Stimulated activated CD4-positive, alpha-beta T cell treated with anti-CD3 and anti-CD28 coated beads, Interleukin-1b, Interleukin-23, amount 100 ng/mL, for 1 hour (primary cell): ENCODE data around the gene HDAC8.
"Not testable (repeated sequence)": the region's sequence is repeated elsewhere in the genome, so short reads cannot be mapped to it uniquely, and the experiment has no call there.

Source experiments
- DNase-seq, 2 donors: peaks; one replicate each; pipeline ENCODE4 v3.0.0-alpha.2; 2020; ENCODE audit warnings: low read depth in 2 of 2

The HDAC8 gene

DNA sequence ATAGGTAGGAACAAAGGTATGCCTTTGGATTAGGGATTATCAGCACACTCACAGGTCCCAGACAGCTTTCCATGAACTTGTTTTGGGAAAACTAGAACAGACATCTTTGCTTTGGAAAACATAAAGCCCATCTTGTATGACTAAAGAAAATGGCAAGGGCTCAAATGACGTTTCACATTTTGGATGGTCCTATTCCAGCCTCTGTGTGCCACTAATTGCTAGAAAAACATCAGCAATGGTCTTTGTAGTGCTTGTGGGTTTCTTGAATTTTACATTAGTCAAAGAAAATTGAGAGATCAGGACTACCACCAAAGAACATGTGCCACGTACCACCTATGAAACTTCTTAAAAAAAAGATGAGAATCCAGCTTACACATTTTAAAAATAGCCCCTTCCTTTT lies 111.4 kb downstream of the HDAC8 start:
- DNase-seq: no peak

DNA sequence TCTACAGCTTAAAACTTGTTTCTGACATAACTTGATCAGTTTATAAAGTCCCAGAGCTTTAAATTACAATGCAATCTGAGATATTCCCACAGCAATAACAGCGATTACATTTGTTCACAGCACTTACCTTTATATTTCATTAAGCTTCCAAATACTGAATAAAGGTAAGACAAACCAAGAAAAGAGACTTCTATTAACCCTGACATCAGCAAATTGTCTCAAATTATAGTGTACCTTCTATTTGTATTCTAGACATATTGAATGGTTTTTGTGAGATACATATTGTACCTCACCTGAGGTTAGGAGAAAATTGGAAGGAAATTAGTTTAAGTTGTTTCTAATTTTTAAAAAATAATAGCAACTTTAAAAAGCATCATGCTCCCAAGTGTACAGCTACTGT lies 111.9 kb downstream of the HDAC8 start:
- no peak for DNase-seq

DNA sequence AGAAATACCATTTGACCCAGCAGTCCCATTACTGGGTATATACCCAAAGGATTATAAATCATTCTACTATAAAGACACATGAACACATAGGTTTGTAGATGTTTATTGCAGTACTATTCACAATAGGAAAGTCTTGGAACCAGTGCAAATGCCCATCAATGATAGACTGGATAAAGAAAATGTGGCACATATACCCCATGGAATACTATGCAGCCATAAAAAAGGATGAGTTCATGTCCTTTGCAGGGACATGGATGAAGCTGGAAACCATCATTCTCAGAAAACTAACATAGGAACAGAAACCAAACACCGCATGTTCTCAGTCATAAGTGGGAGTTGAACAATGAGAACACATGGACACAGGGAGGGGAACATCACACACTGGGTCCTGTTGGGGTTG lies 123.6 kb downstream of the HDAC8 start:
- DNase-seq: not testable (repeated sequence)

DNA sequence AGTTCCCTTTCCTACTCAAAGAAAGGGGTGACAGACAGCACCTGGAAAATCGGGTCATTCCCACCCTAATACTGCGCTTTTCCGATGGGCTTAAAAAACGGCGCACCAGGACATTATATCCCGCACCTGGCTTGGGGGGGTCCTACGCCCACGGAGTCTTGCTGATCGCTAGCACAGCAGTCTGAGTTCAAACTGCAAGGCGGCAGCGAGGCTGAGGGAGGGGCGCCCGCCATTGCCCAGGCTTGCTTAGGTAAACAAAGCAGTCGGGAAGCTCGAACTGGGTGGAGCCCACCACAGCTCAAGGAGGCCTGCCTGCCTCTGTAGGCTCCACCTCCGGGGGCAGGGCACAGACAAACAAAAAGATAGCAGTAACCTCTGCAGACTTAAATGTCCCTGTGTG lies 131.9 kb downstream of the HDAC8 start:
- DNase-seq: not testable (repeated sequence)

DNA sequence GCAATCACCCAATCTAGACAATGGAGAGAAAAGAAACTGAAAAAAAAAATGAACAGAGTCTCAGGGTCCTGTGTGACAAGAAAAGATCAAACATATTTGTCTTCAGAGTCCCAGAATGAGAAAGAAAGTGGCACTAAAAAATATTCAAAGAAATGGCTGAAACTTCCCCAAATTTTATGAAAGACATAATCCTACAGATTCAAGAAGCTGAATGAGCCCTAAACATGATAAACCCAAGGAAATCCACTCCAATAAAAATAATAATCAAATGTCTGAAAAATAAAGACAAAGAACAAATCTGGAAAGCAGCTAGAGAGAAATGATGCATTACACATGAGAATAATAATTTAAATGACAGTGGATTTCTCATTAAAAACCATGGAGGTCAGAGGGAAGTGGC lies 136.6 kb downstream of the HDAC8 start:
- DNase-seq: no peak

DNA sequence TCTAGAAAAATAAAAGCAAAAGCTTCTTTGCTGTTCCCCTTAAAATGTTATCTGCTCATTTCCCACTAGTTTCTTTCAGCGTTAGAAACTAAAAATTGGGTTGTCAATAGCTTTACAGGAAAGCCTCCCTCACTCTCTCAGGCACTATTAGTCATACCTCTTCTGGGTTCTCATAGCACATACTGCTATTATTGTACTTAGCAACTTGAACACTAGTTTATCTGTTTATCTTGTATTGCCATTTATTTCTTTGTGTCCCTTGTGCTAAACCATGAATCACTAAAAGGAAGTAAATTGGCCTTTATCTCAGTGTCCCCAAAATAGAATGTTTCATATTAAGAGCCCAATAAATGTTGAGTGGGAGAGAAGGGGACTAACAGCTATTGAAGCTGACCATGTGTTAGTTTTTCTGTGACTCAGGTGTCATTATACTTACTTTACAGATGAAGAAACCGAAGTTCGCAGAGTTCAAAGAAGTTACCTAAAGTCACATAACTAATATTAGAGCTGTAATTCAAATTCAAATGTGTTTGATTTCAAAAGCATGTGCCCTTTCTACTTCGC lies 142.2 kb downstream of the HDAC8 start:
- no peak for DNase-seq

DNA sequence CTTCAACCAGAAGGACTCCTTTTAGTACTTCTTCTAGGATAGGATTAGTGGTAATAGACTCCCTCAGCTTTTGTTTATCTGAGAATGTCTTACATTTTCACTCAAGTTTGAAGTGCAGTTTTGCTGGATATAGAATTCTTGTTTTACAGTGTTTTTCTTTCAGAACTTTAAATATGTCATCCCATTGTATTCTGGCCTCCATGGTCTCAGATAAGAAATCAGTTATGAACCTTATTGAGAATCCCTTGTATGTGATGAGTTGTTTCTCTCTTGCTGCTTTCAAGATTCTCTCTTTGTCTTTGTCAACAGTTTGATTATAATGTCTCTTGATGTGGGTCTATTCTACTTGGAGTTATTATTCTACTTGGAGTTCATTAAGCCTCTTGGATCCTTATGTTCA lies 150.8 kb downstream of the HDAC8 start:
- no peak for DNase-seq

DNA sequence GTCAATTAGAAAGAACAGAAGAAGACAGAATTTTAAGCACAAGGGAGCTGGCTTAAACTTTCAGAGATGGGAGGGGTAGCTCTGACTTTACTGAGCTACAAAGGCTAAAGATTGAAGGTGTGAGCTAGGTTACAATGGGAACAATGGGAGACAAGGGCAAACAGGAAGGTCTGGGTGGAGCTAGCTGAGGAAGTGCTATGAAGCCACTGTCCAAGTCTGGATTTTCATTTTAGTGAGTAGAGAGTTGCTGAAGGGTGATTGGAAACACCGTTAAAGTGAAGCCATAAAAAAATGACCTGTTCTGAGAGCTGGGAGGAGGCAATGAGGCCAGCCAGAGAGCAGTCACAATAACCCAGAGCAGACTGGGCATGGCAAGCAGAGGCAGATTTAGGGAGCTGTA lies 162.7 kb downstream of the HDAC8 start:
- no peak for DNase-seq

DNA sequence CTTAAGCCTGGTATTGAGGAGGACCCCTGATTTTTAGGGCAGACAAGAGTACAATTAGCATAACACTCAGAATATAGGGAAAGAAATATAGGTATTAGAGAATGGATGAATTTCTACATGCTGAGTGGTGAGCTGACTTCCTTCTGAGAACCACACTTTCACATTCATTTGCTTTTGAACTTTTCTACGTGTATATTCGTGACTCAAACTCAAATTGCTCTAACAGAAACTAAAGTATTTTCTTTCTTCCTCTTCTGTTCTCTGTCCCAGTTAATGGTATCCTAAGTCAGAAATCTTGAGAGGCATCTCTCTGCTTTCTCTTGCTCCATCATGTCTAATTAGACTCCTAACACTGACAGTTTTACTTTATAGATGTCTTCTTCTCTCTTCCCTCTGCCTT lies 163.8 kb downstream of the HDAC8 start:
- DNase-seq: no peak

DNA sequence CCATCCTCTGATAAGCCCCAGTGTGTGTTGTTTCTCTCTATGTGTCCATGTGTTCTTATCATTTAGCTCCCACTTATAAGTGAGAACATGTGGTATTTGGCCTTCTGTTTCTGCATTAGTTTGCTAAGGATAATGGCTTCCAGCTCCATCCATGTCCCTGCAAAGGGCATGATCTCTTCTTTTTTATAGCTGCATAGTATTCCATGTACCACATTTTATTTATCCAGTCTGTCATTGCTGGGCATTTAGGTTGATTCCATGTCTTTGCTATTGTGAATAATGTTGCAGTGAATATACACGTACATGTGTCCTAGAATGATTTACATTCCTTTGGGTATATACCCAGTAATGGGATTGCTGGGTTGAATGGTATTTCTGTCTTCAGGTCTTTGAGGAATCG lies 167.5 kb downstream of the HDAC8 start:
- DNase-seq: not testable (repeated sequence)

DNA sequence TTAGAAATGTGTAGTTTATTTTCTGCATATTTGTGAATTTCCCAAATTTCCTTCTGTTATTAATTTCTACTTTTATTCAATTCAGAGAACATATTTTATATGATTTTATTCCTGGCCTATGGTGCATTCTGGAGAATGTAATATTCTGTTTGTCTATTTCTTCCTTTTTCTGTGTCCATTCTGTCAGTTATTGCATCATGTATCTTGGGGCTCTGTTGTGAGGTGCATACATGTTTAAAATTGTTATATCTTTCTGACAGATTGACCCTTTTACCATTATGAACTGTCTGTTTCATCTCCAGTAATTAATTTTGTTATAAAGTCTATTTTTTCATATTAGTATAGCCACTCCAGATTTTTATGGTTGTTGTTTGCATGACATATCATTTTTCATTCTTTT lies 170.0 kb downstream of the HDAC8 start:
- DNase-seq: no peak

DNA sequence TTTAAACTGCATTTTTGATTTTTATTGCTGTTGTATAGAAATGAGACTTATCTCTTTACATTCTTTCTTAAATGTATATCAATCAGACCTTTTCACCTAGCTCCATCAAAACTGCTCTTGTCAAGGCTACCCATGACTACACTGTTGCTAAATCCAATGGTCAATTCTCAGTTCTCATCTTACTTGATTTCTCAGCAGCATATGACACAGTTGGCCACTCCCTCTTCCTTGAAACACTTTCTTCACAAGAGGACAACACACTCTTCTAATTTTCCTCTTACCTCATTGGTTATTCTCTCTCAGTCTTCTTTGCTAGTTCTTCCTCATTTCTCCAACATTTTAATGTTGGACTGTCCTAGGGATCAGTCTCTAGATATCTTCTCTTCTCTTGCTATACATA lies 172.8 kb downstream of the HDAC8 start:
- DNase-seq: no peak

DNA sequence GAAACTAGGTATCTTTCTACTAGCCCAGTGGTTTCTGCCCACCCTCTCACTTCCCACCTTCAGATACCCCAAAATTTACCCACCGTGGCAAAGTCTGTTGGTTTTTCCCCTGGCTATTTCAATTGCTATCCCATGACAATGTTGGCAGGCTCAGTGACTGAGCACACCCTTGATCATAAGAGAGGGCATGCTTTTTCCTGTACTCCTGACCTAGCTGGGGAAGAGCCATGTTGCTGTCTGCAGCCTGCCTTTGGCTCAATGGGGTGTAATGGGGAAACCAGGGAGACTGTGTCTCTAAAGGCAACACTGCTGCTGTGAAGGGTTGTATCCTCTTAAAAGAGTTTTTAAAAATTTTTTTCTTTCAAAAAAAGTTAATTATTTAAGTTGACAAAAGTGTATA lies 176.5 kb downstream of the HDAC8 start:
- DNase-seq: no peak

DNA sequence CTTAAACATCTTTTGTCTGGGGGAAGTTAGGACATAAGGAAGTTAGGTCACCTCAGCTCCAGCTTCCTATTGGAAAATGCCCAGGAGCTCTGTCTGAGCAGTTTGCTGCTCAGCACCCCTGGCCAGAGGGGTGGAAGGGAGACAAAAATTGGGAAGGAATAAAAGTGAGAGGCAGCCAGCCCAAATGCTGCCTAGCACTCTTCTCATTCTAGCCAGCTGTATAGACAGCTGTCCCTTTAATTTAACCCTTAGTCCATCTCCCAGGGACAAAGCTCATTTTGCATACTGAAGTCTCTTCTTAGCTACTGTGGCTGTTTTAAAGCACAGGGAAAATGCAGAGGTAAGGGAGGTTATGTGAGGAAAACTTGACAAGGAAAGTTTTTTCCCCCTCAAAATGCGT lies 177.4 kb downstream of the HDAC8 start:
- DNase-seq: no peak

DNA sequence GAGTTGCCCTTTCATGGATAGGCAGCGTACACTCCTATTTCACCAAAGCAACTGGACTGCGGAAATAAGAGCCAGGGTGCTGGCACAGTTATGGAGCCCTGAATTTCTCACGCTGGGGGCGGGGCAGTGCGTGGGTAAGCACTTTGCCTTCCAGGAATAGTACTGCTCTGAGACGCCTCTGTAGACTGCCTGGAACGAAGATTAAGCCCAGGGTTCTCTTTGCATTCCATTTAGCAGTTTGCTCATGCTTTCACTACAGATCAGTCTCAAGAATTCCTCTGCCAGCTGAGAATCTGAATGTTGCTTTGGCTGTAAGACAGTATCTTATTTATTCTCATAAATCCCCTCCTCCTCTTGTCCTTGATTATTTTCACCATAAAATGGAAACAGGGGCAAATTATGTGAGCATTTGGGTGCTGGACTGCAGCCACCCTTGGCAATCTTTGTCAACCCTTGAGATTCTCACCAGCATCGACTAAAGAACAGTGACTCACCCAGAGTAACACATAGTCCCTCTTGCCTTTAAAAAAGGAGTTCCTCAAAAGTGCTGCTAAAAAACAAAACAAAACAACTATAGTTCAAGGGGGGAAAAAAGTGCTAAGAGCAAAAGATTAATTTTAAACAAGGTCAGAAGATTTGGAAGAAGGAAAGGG lies 178.0 kb downstream of the HDAC8 start:
- no peak for DNase-seq

DNA sequence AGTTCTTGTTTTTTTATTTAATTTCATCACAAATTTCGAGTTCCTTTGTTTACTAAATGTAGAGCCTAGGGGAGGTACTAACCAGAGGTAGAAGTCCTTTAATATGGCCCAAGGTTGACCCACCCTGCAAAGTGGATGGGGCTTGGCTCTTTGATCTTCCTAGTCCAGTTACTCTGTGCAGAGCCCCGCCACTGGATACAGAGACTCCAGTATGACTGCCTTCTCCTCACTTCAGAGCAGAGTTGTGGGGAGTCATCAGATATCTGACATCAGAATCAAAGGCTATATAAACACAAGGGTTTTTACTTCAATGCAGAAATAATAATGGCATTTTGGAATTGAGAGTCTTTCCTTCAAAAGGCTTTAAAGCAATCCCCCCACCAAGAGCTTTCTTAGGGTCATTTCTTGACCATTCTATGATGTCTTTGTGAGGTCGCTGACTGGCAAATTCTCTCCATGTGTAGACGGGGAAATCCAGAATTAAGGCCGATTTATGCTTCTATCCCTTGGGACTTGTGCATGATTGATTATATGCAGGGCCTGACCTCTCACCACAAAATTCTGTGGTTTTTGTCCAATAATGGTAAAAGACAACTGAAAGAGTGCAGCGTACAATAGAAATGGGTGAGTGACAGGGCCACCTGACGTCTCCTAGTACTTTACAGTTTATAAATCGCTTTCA lies 178.7 kb downstream of the HDAC8 start:
- no peak for DNase-seq

DNA sequence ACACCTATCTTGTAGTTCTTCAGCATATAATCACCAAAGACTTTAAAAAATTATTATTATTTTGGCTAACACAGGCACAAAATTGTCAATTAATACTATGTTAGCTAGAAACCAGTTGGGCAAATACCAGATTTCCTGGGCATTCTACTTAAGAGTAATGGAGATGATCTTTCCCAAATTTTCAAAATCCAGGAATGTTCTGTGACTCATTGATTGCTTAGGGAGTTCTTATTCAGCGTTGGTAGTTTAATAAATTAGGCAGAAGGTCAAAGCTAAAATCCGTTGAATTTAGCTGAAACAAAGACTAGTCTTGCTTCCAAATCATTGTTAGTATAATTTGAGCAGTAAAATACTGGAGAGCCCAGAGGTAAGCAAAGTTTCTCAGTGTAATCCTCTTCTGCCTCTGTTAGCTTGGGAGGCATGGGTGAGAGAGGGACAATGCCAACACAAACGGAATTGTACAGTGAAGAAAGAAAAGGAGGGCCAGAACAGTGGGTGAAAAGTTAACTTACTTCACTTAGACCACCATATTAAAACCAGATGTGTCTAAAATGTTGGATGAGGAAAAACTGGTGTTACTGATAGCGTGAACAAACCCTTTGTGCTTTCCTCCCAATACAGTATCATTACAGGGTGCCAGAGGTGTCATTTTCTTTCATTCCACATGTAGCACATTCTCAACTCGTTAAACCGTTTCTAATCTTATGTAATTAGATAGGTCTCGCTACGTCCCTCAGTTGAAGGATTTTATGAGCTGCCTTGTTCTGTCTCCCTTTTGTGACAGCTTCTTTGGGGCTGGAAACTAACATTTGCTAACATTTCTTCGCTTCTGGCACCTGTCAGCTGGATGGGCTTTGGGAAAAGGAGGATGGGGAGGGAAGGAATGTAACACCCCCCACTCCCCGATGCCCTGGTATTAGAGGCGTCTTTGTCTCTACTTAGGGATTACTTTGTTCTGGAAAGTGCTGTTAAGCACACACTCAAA lies 179.5 kb downstream of the HDAC8 start:
- DNase-seq: no peak

DNA sequence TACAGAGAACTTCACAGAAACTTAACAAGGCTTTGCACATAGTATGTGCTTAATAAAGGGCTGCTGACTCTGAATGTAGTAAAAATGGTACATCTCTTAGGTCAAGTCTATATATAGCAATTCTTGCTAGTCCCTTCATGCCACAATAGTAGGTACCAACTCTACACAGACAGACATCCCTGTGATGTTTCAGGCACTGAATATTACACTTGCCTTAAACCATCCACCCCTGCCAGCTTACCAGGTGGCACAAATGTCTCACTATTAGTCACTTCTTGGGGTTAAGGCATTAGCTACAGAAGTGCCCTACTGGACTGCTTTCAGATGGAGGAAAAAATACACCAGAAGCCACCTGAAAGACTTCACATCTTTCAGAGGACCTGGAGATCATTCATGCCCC lies 180.6 kb downstream of the HDAC8 start:
- DNase-seq: no peak

DNA sequence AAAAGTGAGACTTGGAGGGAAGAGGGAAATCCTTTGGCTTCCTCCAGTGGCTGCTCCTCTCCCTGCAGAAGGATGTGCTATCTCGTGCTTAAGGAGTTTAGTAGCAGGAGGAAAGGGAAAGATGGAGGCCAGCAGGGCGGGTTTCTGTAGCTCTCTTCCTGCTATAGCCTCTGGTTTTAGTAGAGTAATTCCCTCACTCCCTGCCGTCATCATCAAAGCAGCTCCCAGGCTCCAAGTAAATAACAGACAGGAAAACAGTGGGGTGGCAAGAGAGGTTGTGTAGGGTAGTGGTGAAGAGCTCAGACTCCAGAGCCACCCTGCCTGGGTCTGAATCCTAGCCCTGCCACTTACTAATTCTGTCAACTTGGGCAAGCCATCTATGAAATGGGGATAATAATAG lies 185.4 kb downstream of the HDAC8 start:
- no peak for DNase-seq

DNA sequence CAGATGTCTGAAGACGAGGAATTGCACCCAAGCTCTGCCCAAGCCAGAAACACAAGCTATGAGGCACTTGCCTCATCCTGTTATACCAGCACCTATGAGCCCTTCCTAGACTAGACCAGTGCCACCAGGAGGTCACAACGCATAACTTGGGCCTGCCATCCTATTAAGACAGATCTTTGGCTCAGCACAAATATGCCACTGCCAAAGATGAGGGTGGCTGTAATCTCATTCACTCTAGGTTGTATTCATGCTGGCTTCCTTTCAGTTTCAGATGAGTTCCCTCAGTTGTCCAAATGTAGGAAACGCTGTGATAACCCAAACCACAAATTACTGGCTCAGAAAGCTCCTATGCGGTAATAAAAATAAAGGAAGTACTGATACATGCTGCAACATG lies 190.4 kb downstream of the HDAC8 start:
- no peak for DNase-seq

DNA sequence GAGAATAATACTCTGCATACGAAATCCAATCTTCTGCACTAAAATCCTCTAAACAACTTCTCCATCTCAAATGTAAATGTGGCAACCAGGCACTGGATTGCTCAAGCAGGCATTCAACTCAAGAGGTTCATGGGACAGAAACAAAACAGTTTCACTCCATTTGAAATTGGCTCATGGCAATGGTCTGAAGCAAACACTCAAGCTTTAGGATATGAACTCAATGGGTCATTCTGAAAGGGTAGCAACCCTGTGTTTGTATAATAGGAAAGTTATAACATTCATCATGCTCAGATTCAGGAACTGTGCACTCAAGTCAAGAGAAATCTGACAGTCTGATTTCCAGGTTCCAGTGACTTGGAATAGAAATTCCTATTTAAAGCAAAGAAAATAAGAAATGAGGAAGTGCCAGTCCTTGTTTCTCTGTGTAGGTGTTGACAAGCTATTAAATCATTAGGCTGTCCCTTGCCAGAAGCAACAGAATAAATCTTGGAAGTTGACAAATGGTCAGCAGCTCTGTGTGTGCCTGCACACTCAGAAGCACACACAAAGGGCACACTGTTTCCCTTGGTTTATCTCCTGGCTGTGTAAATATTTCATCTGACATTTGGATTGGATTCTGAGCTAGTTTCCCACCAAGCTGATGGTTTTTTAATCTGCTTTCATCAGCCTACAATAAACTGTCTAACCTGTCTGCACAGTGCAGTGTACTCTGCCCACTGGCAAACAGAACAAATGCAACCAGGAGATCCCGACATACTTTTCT lies 191.0 kb downstream of the HDAC8 start:
- DNase-seq: no peak

DNA sequence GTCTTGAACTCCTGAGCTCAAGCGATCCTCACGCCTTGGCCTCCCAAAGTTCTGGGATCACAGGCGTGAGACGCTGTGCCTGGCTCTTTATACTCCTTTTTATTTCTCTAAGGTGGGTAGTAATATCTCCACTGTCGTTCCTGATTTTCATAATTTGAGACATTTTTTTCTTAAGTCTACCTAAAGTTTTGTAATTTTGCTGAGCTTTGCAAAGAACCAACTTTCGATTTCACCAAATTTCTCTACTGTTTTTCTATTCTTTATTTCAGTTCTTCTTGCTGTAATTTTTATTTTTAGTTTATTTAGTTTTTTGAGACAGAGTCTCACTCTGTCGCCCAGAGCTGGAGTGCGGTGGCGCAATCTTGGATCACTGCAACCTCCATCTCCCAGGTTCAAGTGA lies 196.5 kb downstream of the HDAC8 start:
- no peak for DNase-seq
